H1 (cell line): ENCODE measurements around the gene TBKBP1. TPM values are rescaled to one million over a fixed set of nuclear protein-coding genes. Genes with fewer than 3 reads are reported as not detected.

Source experiments
- CTCF ChIA-PET: fragments of 300-600 bp; sonication (Branson Sonifier 250); formaldehyde crosslinking; loops from one replicate; lab custom pipeline; 2021; ENCODE audit not compliant: partially characterized antibody; lab: Charles Lee
- POLR2A ChIA-PET: fragments of 300-600 bp; sonication (Branson Sonifier 250); formaldehyde crosslinking; loops from one replicate; lab custom pipeline; 2021; ENCODE audit warnings: inconsistent platforms; ENCODE audit not compliant: partially characterized antibody; lab: Charles Lee
- DNase-seq, 2 experiments: peaks; one replicate each; pipeline versions ENCODE4 v3.0.0 to v3.0.0-alpha.2; 2010 to 2022; ENCODE audit warnings: low spot score in 2 of 2, low read depth in 1 of 2, mixed read lengths in 1 of 2
- FAIRE-seq: peaks from 2 replicates; lab custom pipeline; 2011; peaks lifted over from hg19 to GRCh38; lab: Jason Lieb, UNC
- H2AFZ ChIP-seq: 2 replicates; pipeline ENCODE4 v1.8.1; 2012; ENCODE audit warnings: low read length, inconsistent platforms
- H2AK5ac ChIP-seq: 2 replicates; pipeline ENCODE4 v1.6.1; 2013; ENCODE audit warnings: low read depth, low read length
- H2BK120ac ChIP-seq: replicated peaks from 2 replicates; pipeline ENCODE3; 2013; ENCODE audit warnings: low read depth, low read length, inconsistent platforms
- H2BK12ac ChIP-seq: 2 replicates; pipeline ENCODE4 v1.6.1; 2013; ENCODE audit warnings: low read depth, low read length
- H2BK15ac ChIP-seq: 2 replicates; pipeline ENCODE4 v1.6.1; 2013; ENCODE audit warnings: low read length
- H2BK20ac ChIP-seq: 2 replicates; pipeline ENCODE4 v1.6.1; 2013; ENCODE audit warnings: low read length
- H2BK5ac ChIP-seq: 2 replicates; pipeline ENCODE4 v1.6.1; 2013; ENCODE audit warnings: low read depth, low read length
- H3K14ac ChIP-seq: 2 replicates; pipeline ENCODE4 v1.6.1; 2013; ENCODE audit warnings: inconsistent platforms; ENCODE audit not compliant: insufficient read length
- H3K18ac ChIP-seq: 2 replicates; pipeline ENCODE4 v1.6.1; 2013; ENCODE audit warnings: low read length; ENCODE audit errors: extremely low read depth
- H3K23ac ChIP-seq: 2 replicates; pipeline ENCODE4 v1.6.1; 2013; ENCODE audit warnings: inconsistent platforms; ENCODE audit not compliant: insufficient read length
- H3K23me2 ChIP-seq: 2 replicates; pipeline ENCODE4 v1.6.1; 2013; ENCODE audit warnings: low read depth, low read length
- H3K27ac ChIP-seq: 2 replicates; pipeline ENCODE4 v1.6.1; 2011; ENCODE audit warnings: low read depth, low read length, inconsistent platforms
- H3K27me3 ChIP-seq, 4 experiments: replicated peaks in 1 of 4; 1 replicate in 1 of 4; 2 replicates in 3 of 4; pipeline versions ENCODE4 v1.6.1 to v1.8.1; 2011 to 2013; ENCODE audit warnings: low read length in 3 of 4, mild to moderate bottlenecking in 3 of 4, inconsistent platforms in 2 of 4, mixed read lengths in 2 of 4, moderate library complexity in 1 of 4; ENCODE audit not compliant: control insufficient read depth in 3 of 4, insufficient read depth in 3 of 4; ENCODE audit errors: extremely low read depth in 1 of 4
- H3K36me3 ChIP-seq, 4 experiments: 2 replicates each; pipeline versions ENCODE4 v1.6.1 to v1.8.1; 2011 to 2013; ENCODE audit warnings: mild to moderate bottlenecking in 4 of 4, low read length in 3 of 4, moderate library complexity in 2 of 4, control low read depth in 1 of 4, inconsistent platforms in 1 of 4; ENCODE audit not compliant: insufficient read depth in 4 of 4, control insufficient read depth in 2 of 4
- H3K4ac ChIP-seq: replicated peaks from 2 replicates; pipeline ENCODE3; 2013; ENCODE audit warnings: low read length, low read depth, mixed read lengths, inconsistent platforms; ENCODE audit not compliant: insufficient read length
- H3K4me1 ChIP-seq, 4 experiments: replicated peaks in 1 of 4; 1 replicate in 1 of 4; 2 replicates in 3 of 4; pipeline versions ENCODE4 v1.6.1 to v1.8.1; 2011 to 2013; ENCODE audit warnings: low read length in 3 of 4, inconsistent platforms in 2 of 4, mixed read lengths in 1 of 4; ENCODE audit not compliant: insufficient read depth in 4 of 4, control insufficient read depth in 3 of 4
- H3K4me2 ChIP-seq, 2 experiments: 2 replicates each; pipeline versions ENCODE4 v1.6.1 to v1.8.1; 2011 to 2013; ENCODE audit warnings: low read depth in 2 of 2, low read length in 2 of 2, control low read depth in 1 of 2, inconsistent platforms in 1 of 2, mild to moderate bottlenecking in 1 of 2; ENCODE audit not compliant: insufficient read depth in 1 of 2
- H3K4me3 ChIP-seq, 4 experiments: fragments of 200-600, 300-600 bp in 1 of 4; sonication (generic), shearing (Covaris generic), sonication (Bioruptor Twin) in 1 of 4; 2 replicates each; pipeline versions ENCODE4 v1.5.1 to v1.8.1; 2011 to 2016; ENCODE audit warnings: low read length in 4 of 4, low read depth in 3 of 4, control low read depth in 2 of 4, inconsistent platforms in 2 of 4, mild to moderate bottlenecking in 2 of 4, mixed read lengths in 1 of 4, moderate library complexity in 1 of 4; ENCODE audit not compliant: insufficient read depth in 2 of 4; ENCODE audit errors: extremely low read depth in 1 of 4
- H3K56ac ChIP-seq: replicated peaks from 2 replicates; pipeline ENCODE3; 2013; ENCODE audit warnings: low read depth, mild to moderate bottlenecking, mixed read lengths, low read length, inconsistent platforms; ENCODE audit not compliant: insufficient read length
- H3K79me1 ChIP-seq: 2 replicates; pipeline ENCODE4 v1.6.1; 2013; ENCODE audit warnings: low read depth, low read length, control low read depth
- H3K79me2 ChIP-seq, 2 experiments: 2 replicates each; pipeline versions ENCODE4 v1.6.1 to v1.8.1; 2012 to 2013; ENCODE audit warnings: low read length in 2 of 2, mild to moderate bottlenecking in 2 of 2, inconsistent platforms in 1 of 2; ENCODE audit not compliant: insufficient read depth in 2 of 2, control insufficient read depth in 1 of 2
- H3K9ac ChIP-seq, 4 experiments: replicated peaks in 1 of 4; 1 replicate in 1 of 4; 2 replicates in 3 of 4; pipeline versions ENCODE4 v1.6.1 to v1.8.1; 2011 to 2013; ENCODE audit warnings: low read depth in 3 of 4, low read length in 3 of 4, control low read depth in 2 of 4, mild to moderate bottlenecking in 2 of 4, moderate library complexity in 2 of 4, inconsistent platforms in 1 of 4; ENCODE audit errors: extremely low read depth in 1 of 4
- H3K9me3 ChIP-seq, 2 experiments: 2 replicates each; pipeline versions ENCODE4 v1.6.1 to v1.8.1; 2012 to 2013; ENCODE audit warnings: mild to moderate bottlenecking in 2 of 2, moderate library complexity in 2 of 2, control low read depth in 1 of 2, inconsistent platforms in 1 of 2, low read depth in 1 of 2, low read length in 1 of 2, mixed read lengths in 1 of 2; ENCODE audit not compliant: insufficient read depth in 2 of 2
- H4K20me1 ChIP-seq, 2 experiments: replicated peaks in 1 of 2; 2 replicates each; pipeline versions ENCODE3 to v1.8.1; 2011 to 2013; ENCODE audit warnings: inconsistent platforms in 2 of 2, low read length in 2 of 2, mild to moderate bottlenecking in 1 of 2; ENCODE audit not compliant: insufficient read depth in 2 of 2, control insufficient read depth in 1 of 2
- H4K5ac ChIP-seq: 2 replicates; pipeline ENCODE4 v1.6.1; 2013; ENCODE audit warnings: low read length, low read depth, mixed read lengths, inconsistent platforms; ENCODE audit not compliant: insufficient read length
- H4K8ac ChIP-seq: 2 replicates; pipeline ENCODE4 v1.8.0; 2013; ENCODE audit warnings: mild to moderate bottlenecking, moderate library complexity, low read length, inconsistent platforms; ENCODE audit not compliant: insufficient read depth; ENCODE audit errors: extremely low read depth
- H4K91ac ChIP-seq: replicated peaks from 2 replicates; pipeline ENCODE3; 2013; ENCODE audit warnings: low read length, mixed read lengths, inconsistent platforms; ENCODE audit not compliant: insufficient read length
- CEBPB ChIP-seq: IDR thresholded peaks from 2 replicates; pipeline ENCODE4 v1.6.1; 2012; ENCODE audit warnings: low read depth, low read length
- RNF2 ChIP-seq: fragments of 200-900, 300-1000 bp; sonication (generic); IDR thresholded peaks from 2 replicates; pipeline ENCODE4 v1.7.1; 2016; ENCODE audit warnings: borderline replicate concordance, low read depth, mild to moderate bottlenecking, antibody characterized with exemption, low read length; ENCODE audit not compliant: poor library complexity, severe bottlenecking; ENCODE audit errors: missing control alignments
- SP2 ChIP-seq: IDR thresholded peaks from 2 replicates; pipeline ENCODE4 v1.6.1; 2012; ENCODE audit warnings: mild to moderate bottlenecking, low read length, inconsistent platforms
- TBP ChIP-seq: IDR thresholded peaks from 2 replicates; pipeline ENCODE4 v1.6.1; 2011; ENCODE audit warnings: low read depth, low read length, improper control_type of control experiment
- polyA plus RNA-seq, 7 experiments: library from polyadenylated mRNA; depleted of rRNA in 3 of 7; stranded (reverse) in 5 of 7; unstranded in 2 of 7; fragments of >200 nt in 5 of 7; fragments of 200-250 nt in 2 of 7; gene quantifications; 1 replicate in 5 of 7; 2 replicates in 1 of 7; 4 replicates in 1 of 7; pipeline versions ENCODE4 v1.2.1 to v1.2.3, GENCODE V29; 2011 to 2013; ENCODE audit warnings: missing spikeins in 2 of 7, mixed read lengths in 2 of 7
- total RNA-seq: library from RNA; stranded (reverse); fragmentation: NEBNext Ultra II Directional; extraction: Animal tissue kit (Norgen Biotek cat#: 25700); gene quantifications from 2 replicates; pipeline ENCODE4 v1.2.1, GENCODE V29; 2021

The TBKBP1 gene
- total and polyA plus RNA-seq, 2 of the 8 experiments (the other 6 are each of a cell fraction or from before 2014, with no cell fraction given) = 6.3 to 15.1 TPM

- POLR2A ChIA-PET = interaction anchor here (1.3 to 46.3 kb wide), 7 partner anchors 5 to 174 kb away, joined by 3 to 1575 read pairs (median 6); partner anchors contain the start of genes KPNB1 and TBKBP1
- no peak overlapping the region for H2BK20ac ChIP-seq
- no peak overlapping the region for H2AK5ac ChIP-seq
- H3K4ac ChIP-seq = no peak overlapping the region
- no peak overlapping the region for H3K14ac ChIP-seq
- peaks cover 7 to 12% (median 9%) of the 10 kb centered on the region in 4 experiments for H3K4me1 ChIP-seq
- no peaks in the 10 kb centered on the region for H3K27me3 ChIP-seq
- H2BK5ac ChIP-seq = no peak overlapping the region
- DNase-seq (no peak), FAIRE-seq (no peak)
- no peaks in the 10 kb centered on the region for H3K23me2 ChIP-seq
- no peak overlapping the region for H3K4me3 ChIP-seq
- H3K4me2 ChIP-seq = peak overlapping the region in 1 of 2 experiments; percentile 1; a peak in 1 of 4 replicates
- CTCF ChIA-PET = interaction anchor here (0.6 to 4.5 kb wide), 13 partner anchors 9 to 806 kb away, joined by 3 to 36 read pairs (median 4); partner anchors contain the start of gene TBX21
- no peaks in the 10 kb centered on the region for H4K20me1 ChIP-seq
- H2AFZ ChIP-seq = no peak overlapping the region
- H3K79me2 ChIP-seq = no peaks in the 10 kb centered on the region; a peak in 1 of 4 replicates
- H4K8ac ChIP-seq = no peak overlapping the region
- H4K91ac ChIP-seq = no peak overlapping the region
- no peak overlapping the region for H2BK15ac ChIP-seq
- H4K5ac ChIP-seq = no peak overlapping the region
- no peaks in the 10 kb centered on the region for H3K9me3 ChIP-seq
- no peak overlapping the region for H3K23ac ChIP-seq
- H3K79me1 ChIP-seq = no peaks in the 10 kb centered on the region
- no peak overlapping the region for H3K56ac ChIP-seq
- H3K36me3 ChIP-seq = peaks cover 8 to 33% (median 15%) of the 10 kb centered on the region in 4 experiments
- H3K18ac ChIP-seq = no peak overlapping the region
- no peak overlapping the region for H3K9ac ChIP-seq
- TF ChIP-seq TBP (peak; percentile 8; the same call in 1 of the 2 replicates), CEBPB (no peak), SP2 (no peak), RNF2 (no peak)
- TF ChIP-seq, all 59 proteins: peak for 1
- Histone ChIP-seq H2BK120ac (no peak overlapping the region), H2BK12ac (no peak overlapping the region), H3K27ac (no peak overlapping the region)
Measured at GRCh38 chr17:47687328-47687690, 6.7 kb upstream of the TBKBP1 start.
